KMS-11 (cell line): ENCODE measurements around the gene CALHM4.
A peak's percentile ranks its signal among the peaks of the same experiment; 100 is the strongest.

ENCODE experiments used
- H2AFZ ChIP-seq: fragments of 200-600 bp; sonication (generic); 2 replicates; pipeline ENCODE4 v1.6.1; 2016; ENCODE audit warnings: antibody characterized with exemption, mixed run types, low read depth
- H3K27ac ChIP-seq: fragments of 200-600 bp; sonication (generic); 2 replicates; pipeline ENCODE4 v1.6.1; 2016; ENCODE audit warnings: mild to moderate bottlenecking, mixed run types
- H3K27me3 ChIP-seq: fragments of 200-600 bp; sonication (generic); 2 replicates; pipeline ENCODE4 v1.6.1; 2017; ENCODE audit warnings: mild to moderate bottlenecking, low read depth, mixed run types, moderate library complexity; ENCODE audit not compliant: insufficient read depth
- H3K36me3 ChIP-seq: fragments of 200-600 bp; sonication (generic); 2 replicates; pipeline ENCODE4 v1.6.1; 2017; ENCODE audit warnings: mild to moderate bottlenecking, mixed run types; ENCODE audit not compliant: insufficient read depth
- H3K4me1 ChIP-seq: fragments of 200-600 bp; sonication (generic); 2 replicates; pipeline ENCODE4 v1.6.1; 2016; ENCODE audit warnings: mild to moderate bottlenecking, low read depth, mixed run types; ENCODE audit not compliant: poor library complexity, severe bottlenecking
- H3K4me2 ChIP-seq: fragments of 200-600 bp; sonication (generic); 2 replicates; pipeline ENCODE4 v1.7.0; 2016; ENCODE audit warnings: mild to moderate bottlenecking, mixed run types
- H3K4me3 ChIP-seq: fragments of 200-600 bp; sonication (generic); IDR thresholded peaks from 2 replicates; pipeline ENCODE4 v1.6.1; 2017; ENCODE audit warnings: low read depth, low read length, mixed read lengths; ENCODE audit not compliant: insufficient read depth
- H3K79me2 ChIP-seq: fragments of 200-600 bp; sonication (generic); 2 replicates; pipeline ENCODE4 v1.6.1; 2016; ENCODE audit warnings: low read depth, mixed run types; ENCODE audit not compliant: insufficient read depth
- H3K9ac ChIP-seq: fragments of 200-600 bp; sonication (generic); 2 replicates; pipeline ENCODE4 v1.6.1; 2016; ENCODE audit warnings: mild to moderate bottlenecking, mixed run types
- H4K20me1 ChIP-seq: fragments of 200-600 bp; sonication (generic); 2 replicates; pipeline ENCODE4 v1.6.1; 2016; ENCODE audit warnings: mild to moderate bottlenecking, mixed run types; ENCODE audit not compliant: insufficient read depth
- CTCF ChIP-seq: fragments of 200-600 bp; sonication (generic); conservative IDR thresholded peaks from 2 replicates; pipeline ENCODE4 v1.6.1; 2017; ENCODE audit warnings: low read depth, mild to moderate bottlenecking, antibody characterized with exemption, low read length, moderate library complexity, mixed read lengths

The CALHM4 gene

GRCh38 chr6:116570856-116571682, 17.5 kb downstream of the CALHM4 start, which contains the start of gene RWDD1:
RWDD1 (plus strand) TSS chr6:116571504; CDS start chr6:116571583, 79 bp downstream.
- Histone ChIP-seq H3K4me2 (peak within 1 kb of the TSS; percentile 88), H3K27me3 (no peaks in the 10 kb centered on the region), H2AFZ (peak within 1 kb of the TSS; percentile 94), H3K79me2 (peaks cover 35% of the 10 kb centered on the region), H4K20me1 (no peaks in the 10 kb centered on the region), H3K4me1 (peaks cover 20% of the 10 kb centered on the region), H3K4me3 (no peak within 1 kb of the TSS), H3K27ac (peak within 1 kb of the TSS; percentile 71), H3K36me3 (no peaks in the 10 kb centered on the region), H3K9ac (peak within 1 kb of the TSS; percentile 74)
- no peak for TF ChIP-seq CTCF

DNA sequence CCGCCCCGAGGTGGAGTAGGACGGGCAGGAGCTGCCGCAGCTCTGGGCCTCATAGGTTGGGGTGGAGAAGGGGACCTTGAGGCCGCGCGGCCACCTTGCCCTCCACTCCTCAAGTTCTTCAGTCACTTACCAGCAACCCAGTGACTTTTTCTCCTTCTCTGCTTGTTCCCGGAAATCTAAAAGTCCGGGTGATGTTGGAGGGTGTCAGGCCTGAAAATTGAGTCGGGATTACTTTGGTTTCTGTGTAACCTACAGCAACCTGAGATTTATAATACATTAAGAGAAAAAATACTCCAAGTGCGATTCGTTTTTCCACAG, 18.1 kb downstream of the CALHM4 start:
- H3K36me3 ChIP-seq: no peaks in the 10 kb centered on the region
- H3K9ac ChIP-seq: peak overlapping the region; percentile 74; the same call in 1 of the 2 replicates
- peaks cover 20% of the 10 kb centered on the region for H3K4me1 ChIP-seq
- H3K4me2 ChIP-seq: peak overlapping the region; percentile 88
- H3K4me3 ChIP-seq: no peak overlapping the region
- H3K27ac ChIP-seq: peak overlapping the region; percentile 71
- H3K27me3 ChIP-seq: no peaks in the 10 kb centered on the region
- TF ChIP-seq CTCF: no peak
- no peaks in the 10 kb centered on the region for H4K20me1 ChIP-seq
- H2AFZ ChIP-seq: peak overlapping the region; percentile 62
- H3K79me2 ChIP-seq: peaks cover 35% of the 10 kb centered on the region

DNA sequence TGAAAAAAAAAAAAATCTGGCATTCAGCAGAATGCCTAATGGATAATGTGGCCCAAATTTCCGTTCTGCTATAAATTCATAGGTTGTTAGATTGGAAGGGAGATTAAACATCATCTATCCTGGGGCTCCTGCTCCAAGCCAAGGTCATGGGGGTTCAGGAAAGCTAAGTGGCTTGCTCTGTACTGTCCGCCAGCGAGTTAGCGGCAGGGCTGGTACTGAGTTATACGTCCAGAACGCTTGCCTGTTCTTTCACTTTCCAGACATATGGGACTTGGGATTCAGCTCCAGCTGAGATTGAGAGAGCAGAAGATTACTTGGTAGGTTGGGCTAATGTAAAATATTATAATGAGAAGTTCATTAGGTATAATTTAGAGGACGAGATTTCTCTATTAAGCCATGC, 18.6 kb downstream of the CALHM4 start:
- peaks cover 35% of the 10 kb centered on the region for H3K79me2 ChIP-seq
- H3K9ac ChIP-seq: peak overlapping the region; percentile 74; the same call in 1 of the 2 replicates
- H3K4me2 ChIP-seq: peak overlapping the region; percentile 88
- peaks cover 20% of the 10 kb centered on the region for H3K4me1 ChIP-seq
- no peaks in the 10 kb centered on the region for H3K27me3 ChIP-seq
- H3K4me3 ChIP-seq: no peak overlapping the region
- no peak overlapping the region for H2AFZ ChIP-seq
- no peaks in the 10 kb centered on the region for H3K36me3 ChIP-seq
- no peaks in the 10 kb centered on the region for H4K20me1 ChIP-seq
- peak overlapping the region; percentile 71; the same call in 1 of the 2 replicates for H3K27ac ChIP-seq
- TF ChIP-seq CTCF: no peak

DNA sequence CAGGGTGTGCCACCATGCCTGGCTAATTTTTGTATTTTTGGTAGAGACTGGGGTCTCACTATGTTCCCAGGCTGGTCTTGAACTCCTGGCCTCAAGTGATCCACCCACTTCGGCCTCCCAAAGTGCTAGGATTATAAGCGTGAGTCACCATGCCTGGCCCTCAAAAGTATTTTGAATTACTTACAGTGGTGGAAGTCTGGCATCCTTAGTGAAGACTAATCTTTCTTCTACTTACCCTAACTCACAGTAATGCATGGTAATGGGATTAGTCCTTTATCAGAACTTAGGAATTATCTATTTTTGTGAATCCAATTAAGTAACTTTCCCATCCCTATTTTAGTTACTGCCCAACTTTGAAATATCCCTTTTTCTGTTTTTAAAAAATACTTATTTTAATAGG, 21.7 kb downstream of the CALHM4 start:
- no peaks in the 10 kb centered on the region for H3K27me3 ChIP-seq
- H3K4me1 ChIP-seq: peaks cover 15% of the 10 kb centered on the region
- no peak overlapping the region for H2AFZ ChIP-seq
- H3K4me3 ChIP-seq: no peak overlapping the region
- no peak overlapping the region for H3K4me2 ChIP-seq
- H3K79me2 ChIP-seq: peaks cover 34% of the 10 kb centered on the region
- H3K36me3 ChIP-seq: no peaks in the 10 kb centered on the region
- H4K20me1 ChIP-seq: no peaks in the 10 kb centered on the region
- H3K9ac ChIP-seq: no peak overlapping the region
- no peak overlapping the region for H3K27ac ChIP-seq
- no peak for TF ChIP-seq CTCF
